ENCODE results near the gene GNPTG.

Gene GNPTG

GRCh38 chr16:1333854-1334700 is 17.7 kb upstream of the GNPTG start:
- TF ChIP-seq CTCF (IDR thresholded peaks at IDR 0.05; ENCODE audit: low read depth, low read length) (no peak), POLR2A (IDR thresholded peaks at IDR 0.05; ENCODE audit: extremely low read depth, insufficient read length) (no peak), MAX (IDR thresholded peaks at IDR 0.05; ENCODE audit: low read depth, low read length) (no peak)
- no peak for DNase-seq (ENCODE audit: low read depth)
- H3K4me3 ChIP-seq (ENCODE audit: low read depth, low read length) = no peak overlapping the region

GRCh38 chr16:1334739-1335138 is 17.0 kb upstream of the GNPTG start:
- no peak for DNase-seq (ENCODE audit: low read depth)
- TF ChIP-seq POLR2A (IDR thresholded peaks at IDR 0.05; ENCODE audit: extremely low read depth, insufficient read length) (no peak), CTCF (IDR thresholded peaks at IDR 0.05; ENCODE audit: low read depth, low read length) (no peak), MYC (IDR thresholded peaks at IDR 0.05; ENCODE audit: low read depth, low read length) (no peak), MAX (IDR thresholded peaks at IDR 0.05; ENCODE audit: low read depth, low read length) (no peak)
- no peak overlapping the region for H3K4me3 ChIP-seq (ENCODE audit: low read depth, low read length)

GRCh38 chr16:1335211-1335971 is 16.3 kb upstream of the GNPTG start:
- no peak overlapping the region for H3K4me3 ChIP-seq (ENCODE audit: low read depth, low read length)
- DNase-seq (ENCODE audit: low read depth) = no peak
- TF ChIP-seq POLR2A (IDR thresholded peaks at IDR 0.05; ENCODE audit: extremely low read depth, insufficient read length) (no peak), MAX (IDR thresholded peaks at IDR 0.05; ENCODE audit: low read depth, low read length) (no peak), CTCF (IDR thresholded peaks at IDR 0.05; ENCODE audit: low read depth, low read length) (no peak), MYC (IDR thresholded peaks at IDR 0.05; ENCODE audit: low read depth, low read length) (no peak)

GRCh38 chr16:1335996-1336395 is 15.7 kb upstream of the GNPTG start:
- no peak overlapping the region for H3K4me3 ChIP-seq (ENCODE audit: low read depth, low read length)
- no peak for DNase-seq (ENCODE audit: low read depth)

GRCh38 chr16:1336619-1337018 is 15.1 kb upstream of the GNPTG start:
- no peak for DNase-seq (ENCODE audit: low read depth)
- TF ChIP-seq MAX (IDR thresholded peaks at IDR 0.05; ENCODE audit: low read depth, low read length) (no peak), CTCF (IDR thresholded peaks at IDR 0.05; ENCODE audit: low read depth, low read length) (no peak), MYC (IDR thresholded peaks at IDR 0.05; ENCODE audit: low read depth, low read length) (no peak), POLR2A (IDR thresholded peaks at IDR 0.05; ENCODE audit: extremely low read depth, insufficient read length) (no peak)
- H3K4me3 ChIP-seq (ENCODE audit: low read depth, low read length) = no peak overlapping the region

More at GRCh38 chr16:1335996-1336395, 15.7 kb upstream of the GNPTG start:
- TF ChIP-seq POLR2A (IDR thresholded peaks at IDR 0.05; ENCODE audit: extremely low read depth, insufficient read length) (no peak), CTCF (IDR thresholded peaks at IDR 0.05; ENCODE audit: low read depth, low read length) (no peak), MAX (IDR thresholded peaks at IDR 0.05; ENCODE audit: low read depth, low read length) (no peak), MYC (IDR thresholded peaks at IDR 0.05; ENCODE audit: low read depth, low read length) (no peak)
